ENCODE measurements around the gene NLGN2.

NLGN2 gene

GRCh38 chr17:7392696-7393612 lies 14.7 kb upstream of the NLGN2 start:
- no peak for DNase-seq

- DNase-seq: peak; percentile 17
Observed at GRCh38 chr17:7393613-7394451, 13.8 kb upstream of the NLGN2 start.

- DNase-seq: peak; percentile 84
Observed at GRCh38 chr17:7394452-7395191, 13.0 kb upstream of the NLGN2 start, which contains the start of gene PLSCR3. Gene PLSCR3, minus strand, starts transcription at chr17:7394525. Its CDS starts 415 bp downstream, at chr17:7394110.

GRCh38 chr17:7396147-7396546 lies 11.5 kb upstream of the NLGN2 start:
- no peak for DNase-seq

GRCh38 chr17:7398612-7399011 lies 9.0 kb upstream of the NLGN2 start:
- no peak for DNase-seq

GRCh38 chr17:7403043-7403726 lies 4.5 kb upstream of the NLGN2 start:
- peak; percentile 12 for DNase-seq

GRCh38 chr17:7403727-7403976 lies 4.0 kb upstream of the NLGN2 start:
- DNase-seq: no peak

GRCh38 chr17:7403977-7404736 lies 3.5 kb upstream of the NLGN2 start, which contains the start of gene TMEM256:
Gene TMEM256, minus strand, starts transcription at chr17:7404097. Its CDS starts 13 bp downstream, at chr17:7404084.
- peak; percentile 100 for DNase-seq

GRCh38 chr17:7404737-7405349 lies 2.8 kb upstream of the NLGN2 start:
- peak; percentile 24 for DNase-seq

- peak; percentile 15 for DNase-seq
Observed at GRCh38 chr17:7405350-7406234, 2.1 kb upstream of the NLGN2 start.

GRCh38 chr17:7406235-7406825 lies 1.3 kb upstream of the NLGN2 start:
- DNase-seq: no peak

- DNase-seq: no peak
Observed at GRCh38 chr17:7407082-7407481, 563 bp upstream of the NLGN2 start.

- no peak for DNase-seq
Observed at GRCh38 chr17:7408252-7408727, 645 bp downstream of the NLGN2 start.

GRCh38 chr17:7408863-7409262 lies 1.2 kb downstream of the NLGN2 start:
- no peak for DNase-seq

GRCh38 chr17:7409716-7410115 lies 2.1 kb downstream of the NLGN2 start:
- DNase-seq: no peak

- DNase-seq: no peak
Observed at GRCh38 chr17:7410634-7411426, 3.2 kb downstream of the NLGN2 start.

GRCh38 chr17:7411427-7411750 lies 3.7 kb downstream of the NLGN2 start:
- no peak for DNase-seq

- DNase-seq: peak; percentile 41
Observed at GRCh38 chr17:7413346-7413985, 5.8 kb downstream of the NLGN2 start.
